Skin of body (tissue), 2 donors: Measurements from ENCODE around the gene SNRNP200. TPM values are rescaled to one million over a fixed set of nuclear protein-coding genes. Genes with fewer than 3 reads are reported as not detected.
"Not testable (repeated sequence)": the region's sequence is repeated elsewhere in the genome, so short reads cannot be mapped to it uniquely, and the experiment has no call there.

ENCODE experiments used
- DNase-seq: peaks from one replicate; lab custom pipeline; 2025; lab: John Stamatoyannopoulos, UW
- total RNA-seq: library from RNA; depleted of rRNA; stranded (reverse); fragments of >200 nt; gene quantifications from one replicate; pipeline ENCODE4 v1.2.3, GENCODE V29; 2014

The SNRNP200 gene
- total RNA-seq, 1 donor from 2014 or later = 61.2 TPM

- peak; percentile 15 for DNase-seq
Observed at GRCh38 chr2:96325041-96325883, 19.9 kb upstream of the SNRNP200 start, which contains the start of gene ITPRIPL1. Gene ITPRIPL1 (plus strand): TSS chr2:96325317. CDS start chr2:96325840, 523 bp downstream.

GRCh38 chr2:96324721-96325040 is 19.3 kb upstream of the SNRNP200 start:
- DNase-seq = no peak

- no peak for DNase-seq
Observed at GRCh38 chr2:96323849-96324248, 18.5 kb upstream of the SNRNP200 start.

GRCh38 chr2:96320728-96321622 is 15.6 kb upstream of the SNRNP200 start:
- no peak for DNase-seq

- DNase-seq = no peak
Observed at GRCh38 chr2:96320326-96320725, 15.0 kb upstream of the SNRNP200 start.

- no peak for DNase-seq
Observed at GRCh38 chr2:96319396-96319795, 14.1 kb upstream of the SNRNP200 start.

- DNase-seq = no peak
Observed at GRCh38 chr2:96318723-96319122, 13.4 kb upstream of the SNRNP200 start.

GRCh38 chr2:96317584-96317997 is 12.2 kb upstream of the SNRNP200 start:
- DNase-seq = no peak

GRCh38 chr2:96316999-96317398 is 11.7 kb upstream of the SNRNP200 start:
- DNase-seq = no peak

- no peak for DNase-seq
Observed at GRCh38 chr2:96315400-96316071, 10.2 kb upstream of the SNRNP200 start.

- no peak for DNase-seq
Observed at GRCh38 chr2:96315005-96315399, 9.7 kb upstream of the SNRNP200 start.

- no peak for DNase-seq
Observed at GRCh38 chr2:96308248-96308647, 2.9 kb upstream of the SNRNP200 start.

GRCh38 chr2:96306370-96306769 is 1.0 kb upstream of the SNRNP200 start:
- no peak for DNase-seq

- DNase-seq = no peak
Observed at GRCh38 chr2:96305979-96306308, 598 bp upstream of the SNRNP200 start.

- DNase-seq = no peak
Observed at GRCh38 chr2:96304606-96305005, 740 bp downstream of the SNRNP200 start.

GRCh38 chr2:96301865-96302264 is 3.5 kb downstream of the SNRNP200 start:
- no peak for DNase-seq

GRCh38 chr2:96296925-96297324 is 8.4 kb downstream of the SNRNP200 start:
- no peak for DNase-seq

GRCh38 chr2:96294271-96294670 is 11.1 kb downstream of the SNRNP200 start:
- not testable (repeated sequence) for DNase-seq

- no peak for DNase-seq
Observed at GRCh38 chr2:96291751-96292150, 13.6 kb downstream of the SNRNP200 start.

- no peak for DNase-seq
Observed at GRCh38 chr2:96287273-96287856, 18.0 kb downstream of the SNRNP200 start.

GRCh38 chr2:96276787-96277499 is 28.4 kb downstream of the SNRNP200 start:
- no peak for DNase-seq
